GM12878 (cell line): ENCODE results near the gene FAM219A. TPM values are rescaled to one million over a fixed set of nuclear protein-coding genes. Genes with fewer than 3 reads are reported as not detected.

Source experiments
- ATAC-seq: fragments of 200-7000 bp; cut with Tn5 transposase; 3 replicates; pipeline ENCODE4 v1.9.1; 2020; ENCODE audit warnings: mild to moderate bottlenecking, moderate library complexity
- BruUV-seq: library from RNA; stranded (reverse); fragments of 400-500 nt; replicated peaks from 2 replicates; lab custom pipeline; 2021; lab: Mats Ljungman, UMichigan
- CTCF ChIA-PET: fragments of 300-600 bp; sonication (Branson Sonifier 250); formaldehyde crosslinking; extraction: SDS; loops from one replicate; lab custom pipeline; 2021; ENCODE audit warnings: inconsistent platforms; lab: Yijun Ruan, JAX
- POLR2A ChIA-PET: fragments of 350-600 bp; formaldehyde crosslinking; extraction: SDS; loops from one replicate; lab custom pipeline; 2021; ENCODE audit warnings: inconsistent platforms; lab: Charles Lee
- RAD21 ChIA-PET: fragments of 300-600 bp; sonication (Branson Sonifier 250); formaldehyde crosslinking; loops from one replicate; lab custom pipeline; 2023; ENCODE audit warnings: antibody characterized with exemption; ENCODE audit not compliant: unreplicated experiment; lab: Charles Lee
- SMC1A ChIA-PET: fragments of 300-600 bp; sonication (Branson Sonifier 250); formaldehyde crosslinking; loops from one replicate; lab custom pipeline; 2023; ENCODE audit not compliant: unreplicated experiment, uncharacterized antibody; lab: Charles Lee
- DNase-seq: peaks from one replicate; pipeline ENCODE4 v3.0.0-alpha.2; 2011; ENCODE audit warnings: low read depth, low spot score
- FAIRE-seq: peaks from 3 replicates; lab custom pipeline; 2011; peaks lifted over from hg19 to GRCh38; lab: Jason Lieb, UNC
- H2AFZ ChIP-seq: 2 replicates; pipeline ENCODE4 v1.6.0; 2011; ENCODE audit warnings: low read depth, low read length, control low read depth; ENCODE audit not compliant: control insufficient read depth
- H3K27ac ChIP-seq: 2 replicates; pipeline ENCODE4 v1.5.1; 2011; ENCODE audit warnings: control low read depth; ENCODE audit not compliant: control insufficient read depth, insufficient read depth
- H3K27me3 ChIP-seq, 2 experiments: replicated peaks in 1 of 2; 2 replicates each; pipeline versions ENCODE4 v1.6.0 to v1.6.1; 2011; ENCODE audit warnings: low read length in 1 of 2; ENCODE audit not compliant: control insufficient read depth in 2 of 2, insufficient read depth in 2 of 2
- H3K36me3 ChIP-seq, 2 experiments: 2 replicates each; pipeline ENCODE4 v1.5.1; 2011; ENCODE audit warnings: low read length in 1 of 2; ENCODE audit not compliant: control insufficient read depth in 2 of 2, insufficient read depth in 2 of 2
- H3K4me1 ChIP-seq: 2 replicates; pipeline ENCODE4 v1.6.1; 2011; ENCODE audit warnings: mild to moderate bottlenecking, low read length, moderate library complexity, mixed read lengths; ENCODE audit not compliant: control insufficient read depth, insufficient read depth
- H3K4me2 ChIP-seq: 2 replicates; pipeline ENCODE4 v1.6.0; 2011; ENCODE audit warnings: control low read depth; ENCODE audit not compliant: control insufficient read depth, insufficient read depth
- H3K4me3 ChIP-seq: fragments of 200-600 bp; sonication (generic); 2 replicates; pipeline ENCODE4 v1.5.1; 2016
- H3K79me2 ChIP-seq: 2 replicates; pipeline ENCODE4 v1.6.0; 2011; ENCODE audit warnings: low read length; ENCODE audit not compliant: control insufficient read depth, insufficient read depth
- H3K9ac ChIP-seq: 2 replicates; pipeline ENCODE4 v1.8.0; 2011; ENCODE audit warnings: low read length, control low read depth, mixed read lengths; ENCODE audit not compliant: control insufficient read depth, insufficient read depth
- H3K9me3 ChIP-seq: replicated peaks from 3 replicates; pipeline ENCODE4 v1.5.1; 2011; ENCODE audit warnings: mild to moderate bottlenecking, low read length; ENCODE audit not compliant: control insufficient read depth, insufficient read depth
- H4K20me1 ChIP-seq: 2 replicates; pipeline ENCODE4 v1.6.0; 2011; ENCODE audit not compliant: control insufficient read depth, insufficient read depth
- CTCF ChIP-seq, 3 experiments: IDR thresholded peaks in 2 of 3; conservative IDR thresholded peaks in 1 of 3; 2 replicates each; pipeline ENCODE4 v1.5.1; 2011; ENCODE audit warnings: low read depth in 3 of 3, low read length in 3 of 3, mild to moderate bottlenecking in 3 of 3, control low read depth in 2 of 3, moderate library complexity in 2 of 3, inconsistent platforms in 1 of 3, mixed read lengths in 1 of 3; ENCODE audit not compliant: control insufficient read depth in 2 of 3, insufficient read depth in 1 of 3; ENCODE audit errors: extremely low read depth in 1 of 3
- DPF2 ChIP-seq: fragments of 450-650 bp; IDR thresholded peaks from 2 replicates; pipeline ENCODE4 v1.6.1; 2017; ENCODE audit warnings: mild to moderate bottlenecking
- RAD21 ChIP-seq: IDR thresholded peaks from 2 replicates; pipeline ENCODE4 v1.6.1; 2011; ENCODE audit warnings: mild to moderate bottlenecking, low read depth, low read length, moderate library complexity; ENCODE audit not compliant: insufficient read depth
- SMC3 ChIP-seq: IDR thresholded peaks from 2 replicates; pipeline ENCODE4 v1.6.1; 2011; ENCODE audit warnings: low read length, improper control_type of control experiment, borderline replicate concordance
- YY1 ChIP-seq: IDR thresholded peaks from 2 replicates; pipeline ENCODE4 v1.6.1; 2011; ENCODE audit warnings: low read depth, mild to moderate bottlenecking, low read length
- WGBS: methylation state at CpG from one replicate; pipeline ENCODE4 v1.1.6; 2016; ENCODE audit warnings: low lambda C conversion rate; ENCODE audit not compliant: insufficient replicate concordance, insufficient coverage; ENCODE audit errors: missing lambda C conversion rate; 5-methylcytosine and 5-hydroxymethylcytosine counted together
- in situ Hi-C: fragments of 300-500 bp; cut with MboI; formaldehyde crosslinking; loops from 9 replicates; pipeline ENCODE4 v1.14.3; 2018; ENCODE audit warnings: mixed read lengths
- intact Hi-C: fragments of 100-400 bp; cut with micrococcal nuclease; formaldehyde crosslinking; loops from one replicate; pipeline ENCODE4 v1.14.2; 2022; ENCODE audit not compliant: unreplicated experiment
- polyA plus RNA-seq, 11 experiments: library from polyadenylated mRNA; depleted of rRNA in 4 of 11; unstranded in 6 of 11; stranded (reverse) in 5 of 11; fragments of >200 nt; fragmentation: Nextera tagmentation in 4 of 11; fragmentation: Illumina TruSeq in 1 of 11; extraction: Ambion mirVana in 4 of 11; extraction: Trizol in 1 of 11; gene quantifications; 1 replicate in 1 of 11; 2 replicates in 10 of 11; pipeline versions ENCODE4 v1.2.1 to v1.2.3, GENCODE V29; 2011 to 2016; ENCODE audit warnings: inconsistent platforms in 2 of 11, missing spikeins in 2 of 11, low read depth in 1 of 11
- total RNA-seq, 4 experiments: library from RNA; depleted of rRNA in 3 of 4; stranded (reverse); fragments of >200 nt in 3 of 4; fragmentation: Illumina TruSeq in 1 of 4; extraction: Trizol in 1 of 4; gene quantifications; 2 replicates each; pipeline versions ENCODE4 v1.2.1 to v1.2.3, GENCODE V29; 2013 to 2021

The FAM219A gene
- total and polyA plus RNA-seq, 10 of the 15 experiments (the other 5 are each of a cell fraction or from before 2014, with no cell fraction given) = 0.11 to 2.0 (median 0.71) TPM

- WGBS = 59% methylated on average over 14 of the region's 14 CpGs
- POLR2A ChIA-PET = no interaction called here
These were observed 21.1 kb downstream of the FAM219A start for GRCh38 chr9:34437006-34437925.

More at GRCh38 chr9:34437006-34437925, 21.1 kb downstream of the FAM219A start:
- H2AFZ ChIP-seq = no peak overlapping the region
- CTCF ChIA-PET = interaction anchor here (0.6 to 3.7 kb wide), 5 partner anchors 37 to 167 kb away, joined by 3 to 16 read pairs (median 4); no protein-coding TSS in a partner anchor
- no TSS peak for BruUV-seq
- no peak overlapping the region for H3K9ac ChIP-seq
- in situ Hi-C loops = no loop called here
- no peak overlapping the region for H3K4me2 ChIP-seq
- DNase-seq (peak; percentile 40), ATAC-seq (peak; percentile 98), FAIRE-seq (peak; percentile 96)
- no peaks in the 10 kb centered on the region for H3K9me3 ChIP-seq
- H3K4me1 ChIP-seq = no peaks in the 10 kb centered on the region
- 0 out of 2 replicates have a peak, but pooled peaks have one; percentile 31 for TF ChIP-seq YY1
- TF ChIP-seq SMC3 = peak; percentile 62; the same call in 1 of the 2 replicates
- TF ChIP-seq CTCF (IDR thresholded peaks at IDR 0.05 in 2 of 3, conservative IDR thresholded peaks at IDR 0.05 in 1 of 3; ENCODE audit: control insufficient read depth in 2 of 3, extremely low read depth in 1 of 3, insufficient read depth in 1 of 3, low read depth in 3 of 3, low read length in 3 of 3) = peak; percentile 71 to 90 (median 88)
- peak; percentile 90 for TF ChIP-seq RAD21
- TF ChIP-seq DPF2 = no peak
- no peaks in the 10 kb centered on the region for H3K36me3 ChIP-seq
- SMC1A ChIA-PET = interaction anchor here (1.2 kb wide), 1 partner anchor 53 kb away, joined by 3 read pairs; no protein-coding TSS in a partner anchor
- no peaks in the 10 kb centered on the region for H4K20me1 ChIP-seq
- no peak overlapping the region for H3K27ac ChIP-seq
- no peaks in the 10 kb centered on the region for H3K27me3 ChIP-seq
- RAD21 ChIA-PET = no interaction called here
- intact Hi-C loops = loop anchor here (1.0 to 5.0 kb wide), 3 partner anchors 63 to 154 kb away; no protein-coding TSS in a partner anchor
- H3K4me3 ChIP-seq = no peak overlapping the region
- no peaks in the 10 kb centered on the region for H3K79me2 ChIP-seq
